ENCODE data around the gene PTF1A. TPM values are rescaled to one million over a fixed set of nuclear protein-coding genes. Genes with fewer than 3 reads are reported as not detected.
A peak's percentile ranks its signal among the peaks of the same experiment; 100 is the strongest.

The PTF1A gene
- total and polyA plus RNA-seq, 9 of the 15 experiments (the other 6 are each of a cell fraction or from before 2014, with no cell fraction given): not detected

DNA sequence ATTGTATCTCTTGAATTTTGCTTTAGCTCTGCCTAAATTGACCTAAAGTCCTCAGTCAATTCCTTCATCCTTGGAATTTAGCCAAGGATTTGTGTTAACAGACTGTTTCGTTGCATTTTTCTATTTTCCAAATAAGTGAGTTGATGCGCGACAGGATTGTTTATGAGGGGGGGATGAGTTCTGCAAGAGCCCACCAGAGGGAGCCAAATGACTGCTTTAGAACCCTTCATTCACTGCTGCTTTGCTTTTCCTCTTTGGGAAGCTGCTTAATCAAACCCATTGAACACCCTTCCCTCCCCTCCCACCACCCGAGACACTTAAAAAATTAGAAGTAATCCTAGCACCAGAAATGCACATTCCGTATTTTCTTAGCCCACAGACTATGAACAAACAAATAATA lies 33.7 kb upstream of the PTF1A start (continued):
- TF ChIP-seq, protein P1, sequence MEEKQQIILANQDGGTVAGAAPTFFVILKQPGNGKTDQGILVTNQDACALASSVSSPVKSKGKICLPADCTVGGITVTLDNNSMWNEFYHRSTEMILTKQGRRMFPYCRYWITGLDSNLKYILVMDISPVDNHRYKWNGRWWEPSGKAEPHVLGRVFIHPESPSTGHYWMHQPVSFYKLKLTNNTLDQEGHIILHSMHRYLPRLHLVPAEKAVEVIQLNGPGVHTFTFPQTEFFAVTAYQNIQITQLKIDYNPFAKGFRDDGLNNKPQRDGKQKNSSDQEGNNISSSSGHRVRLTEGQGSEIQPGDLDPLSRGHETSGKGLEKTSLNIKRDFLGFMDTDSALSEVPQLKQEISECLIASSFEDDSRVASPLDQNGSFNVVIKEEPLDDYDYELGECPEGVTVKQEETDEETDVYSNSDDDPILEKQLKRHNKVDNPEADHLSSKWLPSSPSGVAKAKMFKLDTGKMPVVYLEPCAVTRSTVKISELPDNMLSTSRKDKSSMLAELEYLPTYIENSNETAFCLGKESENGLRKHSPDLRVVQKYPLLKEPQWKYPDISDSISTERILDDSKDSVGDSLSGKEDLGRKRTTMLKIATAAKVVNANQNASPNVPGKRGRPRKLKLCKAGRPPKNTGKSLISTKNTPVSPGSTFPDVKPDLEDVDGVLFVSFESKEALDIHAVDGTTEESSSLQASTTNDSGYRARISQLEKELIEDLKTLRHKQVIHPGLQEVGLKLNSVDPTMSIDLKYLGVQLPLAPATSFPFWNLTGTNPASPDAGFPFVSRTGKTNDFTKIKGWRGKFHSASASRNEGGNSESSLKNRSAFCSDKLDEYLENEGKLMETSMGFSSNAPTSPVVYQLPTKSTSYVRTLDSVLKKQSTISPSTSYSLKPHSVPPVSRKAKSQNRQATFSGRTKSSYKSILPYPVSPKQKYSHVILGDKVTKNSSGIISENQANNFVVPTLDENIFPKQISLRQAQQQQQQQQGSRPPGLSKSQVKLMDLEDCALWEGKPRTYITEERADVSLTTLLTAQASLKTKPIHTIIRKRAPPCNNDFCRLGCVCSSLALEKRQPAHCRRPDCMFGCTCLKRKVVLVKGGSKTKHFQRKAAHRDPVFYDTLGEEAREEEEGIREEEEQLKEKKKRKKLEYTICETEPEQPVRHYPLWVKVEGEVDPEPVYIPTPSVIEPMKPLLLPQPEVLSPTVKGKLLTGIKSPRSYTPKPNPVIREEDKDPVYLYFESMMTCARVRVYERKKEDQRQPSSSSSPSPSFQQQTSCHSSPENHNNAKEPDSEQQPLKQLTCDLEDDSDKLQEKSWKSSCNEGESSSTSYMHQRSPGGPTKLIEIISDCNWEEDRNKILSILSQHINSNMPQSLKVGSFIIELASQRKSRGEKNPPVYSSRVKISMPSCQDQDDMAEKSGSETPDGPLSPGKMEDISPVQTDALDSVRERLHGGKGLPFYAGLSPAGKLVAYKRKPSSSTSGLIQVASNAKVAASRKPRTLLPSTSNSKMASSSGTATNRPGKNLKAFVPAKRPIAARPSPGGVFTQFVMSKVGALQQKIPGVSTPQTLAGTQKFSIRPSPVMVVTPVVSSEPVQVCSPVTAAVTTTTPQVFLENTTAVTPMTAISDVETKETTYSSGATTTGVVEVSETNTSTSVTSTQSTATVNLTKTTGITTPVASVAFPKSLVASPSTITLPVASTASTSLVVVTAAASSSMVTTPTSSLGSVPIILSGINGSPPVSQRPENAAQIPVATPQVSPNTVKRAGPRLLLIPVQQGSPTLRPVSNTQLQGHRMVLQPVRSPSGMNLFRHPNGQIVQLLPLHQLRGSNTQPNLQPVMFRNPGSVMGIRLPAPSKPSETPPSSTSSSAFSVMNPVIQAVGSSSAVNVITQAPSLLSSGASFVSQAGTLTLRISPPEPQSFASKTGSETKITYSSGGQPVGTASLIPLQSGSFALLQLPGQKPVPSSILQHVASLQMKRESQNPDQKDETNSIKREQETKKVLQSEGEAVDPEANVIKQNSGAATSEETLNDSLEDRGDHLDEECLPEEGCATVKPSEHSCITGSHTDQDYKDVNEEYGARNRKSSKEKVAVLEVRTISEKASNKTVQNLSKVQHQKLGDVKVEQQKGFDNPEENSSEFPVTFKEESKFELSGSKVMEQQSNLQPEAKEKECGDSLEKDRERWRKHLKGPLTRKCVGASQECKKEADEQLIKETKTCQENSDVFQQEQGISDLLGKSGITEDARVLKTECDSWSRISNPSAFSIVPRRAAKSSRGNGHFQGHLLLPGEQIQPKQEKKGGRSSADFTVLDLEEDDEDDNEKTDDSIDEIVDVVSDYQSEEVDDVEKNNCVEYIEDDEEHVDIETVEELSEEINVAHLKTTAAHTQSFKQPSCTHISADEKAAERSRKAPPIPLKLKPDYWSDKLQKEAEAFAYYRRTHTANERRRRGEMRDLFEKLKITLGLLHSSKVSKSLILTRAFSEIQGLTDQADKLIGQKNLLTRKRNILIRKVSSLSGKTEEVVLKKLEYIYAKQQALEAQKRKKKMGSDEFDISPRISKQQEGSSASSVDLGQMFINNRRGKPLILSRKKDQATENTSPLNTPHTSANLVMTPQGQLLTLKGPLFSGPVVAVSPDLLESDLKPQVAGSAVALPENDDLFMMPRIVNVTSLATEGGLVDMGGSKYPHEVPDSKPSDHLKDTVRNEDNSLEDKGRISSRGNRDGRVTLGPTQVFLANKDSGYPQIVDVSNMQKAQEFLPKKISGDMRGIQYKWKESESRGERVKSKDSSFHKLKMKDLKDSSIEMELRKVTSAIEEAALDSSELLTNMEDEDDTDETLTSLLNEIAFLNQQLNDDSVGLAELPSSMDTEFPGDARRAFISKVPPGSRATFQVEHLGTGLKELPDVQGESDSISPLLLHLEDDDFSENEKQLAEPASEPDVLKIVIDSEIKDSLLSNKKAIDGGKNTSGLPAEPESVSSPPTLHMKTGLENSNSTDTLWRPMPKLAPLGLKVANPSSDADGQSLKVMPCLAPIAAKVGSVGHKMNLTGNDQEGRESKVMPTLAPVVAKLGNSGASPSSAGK (IDR thresholded peaks at IDR 0.05): no peak
- TF ChIP-seq CBX8 (IDR thresholded peaks at IDR 0.05; ENCODE audit: borderline replicate concordance, extremely low read depth, low read depth, low read length, poor library complexity, severe bottlenecking): no peak
- TF ChIP-seq, protein P2, sequence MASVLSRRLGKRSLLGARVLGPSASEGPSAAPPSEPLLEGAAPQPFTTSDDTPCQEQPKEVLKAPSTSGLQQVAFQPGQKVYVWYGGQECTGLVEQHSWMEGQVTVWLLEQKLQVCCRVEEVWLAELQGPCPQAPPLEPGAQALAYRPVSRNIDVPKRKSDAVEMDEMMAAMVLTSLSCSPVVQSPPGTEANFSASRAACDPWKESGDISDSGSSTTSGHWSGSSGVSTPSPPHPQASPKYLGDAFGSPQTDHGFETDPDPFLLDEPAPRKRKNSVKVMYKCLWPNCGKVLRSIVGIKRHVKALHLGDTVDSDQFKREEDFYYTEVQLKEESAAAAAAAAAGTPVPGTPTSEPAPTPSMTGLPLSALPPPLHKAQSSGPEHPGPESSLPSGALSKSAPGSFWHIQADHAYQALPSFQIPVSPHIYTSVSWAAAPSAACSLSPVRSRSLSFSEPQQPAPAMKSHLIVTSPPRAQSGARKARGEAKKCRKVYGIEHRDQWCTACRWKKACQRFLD (CRISPR knock-in tag; IDR thresholded peaks at IDR 0.05): no peak
- TF ChIP-seq, protein P3, sequence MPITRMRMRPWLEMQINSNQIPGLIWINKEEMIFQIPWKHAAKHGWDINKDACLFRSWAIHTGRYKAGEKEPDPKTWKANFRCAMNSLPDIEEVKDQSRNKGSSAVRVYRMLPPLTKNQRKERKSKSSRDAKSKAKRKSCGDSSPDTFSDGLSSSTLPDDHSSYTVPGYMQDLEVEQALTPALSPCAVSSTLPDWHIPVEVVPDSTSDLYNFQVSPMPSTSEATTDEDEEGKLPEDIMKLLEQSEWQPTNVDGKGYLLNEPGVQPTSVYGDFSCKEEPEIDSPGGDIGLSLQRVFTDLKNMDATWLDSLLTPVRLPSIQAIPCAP (CRISPR knock-in tag; IDR thresholded peaks at IDR 0.05; ENCODE audit: borderline replicate concordance): no peak
- TF ChIP-seq, protein P4, sequence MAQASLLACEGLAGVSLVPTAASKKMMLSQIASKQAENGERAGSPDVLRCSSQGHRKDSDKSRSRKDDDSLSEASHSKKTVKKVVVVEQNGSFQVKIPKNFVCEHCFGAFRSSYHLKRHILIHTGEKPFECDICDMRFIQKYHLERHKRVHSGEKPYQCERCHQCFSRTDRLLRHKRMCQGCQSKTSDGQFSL (CRISPR knock-in tag; IDR thresholded peaks at IDR 0.05): peak; percentile 96
- TF ChIP-seq, protein P4 (tag; IDR thresholded peaks at IDR 0.05): peak in 1 of 2 experiments; percentile 93; a peak in 2 of 4 replicates
- TF ChIP-seq ARID2 (IDR thresholded peaks at IDR 0.05): 0 out of 2 replicates have a peak, but pooled peaks have one; percentile 25
- TF ChIP-seq STAG1 (CRISPR knock-in tag; IDR thresholded peaks at IDR 0.05; ENCODE audit: borderline replicate concordance): peak; percentile 56; the same call in 1 of the 2 replicates
- TF ChIP-seq RBM39 (optimal IDR thresholded peaks at IDR 0.05; ENCODE audit: low read depth, low read length): no peak
- TF ChIP-seq, protein P5, sequence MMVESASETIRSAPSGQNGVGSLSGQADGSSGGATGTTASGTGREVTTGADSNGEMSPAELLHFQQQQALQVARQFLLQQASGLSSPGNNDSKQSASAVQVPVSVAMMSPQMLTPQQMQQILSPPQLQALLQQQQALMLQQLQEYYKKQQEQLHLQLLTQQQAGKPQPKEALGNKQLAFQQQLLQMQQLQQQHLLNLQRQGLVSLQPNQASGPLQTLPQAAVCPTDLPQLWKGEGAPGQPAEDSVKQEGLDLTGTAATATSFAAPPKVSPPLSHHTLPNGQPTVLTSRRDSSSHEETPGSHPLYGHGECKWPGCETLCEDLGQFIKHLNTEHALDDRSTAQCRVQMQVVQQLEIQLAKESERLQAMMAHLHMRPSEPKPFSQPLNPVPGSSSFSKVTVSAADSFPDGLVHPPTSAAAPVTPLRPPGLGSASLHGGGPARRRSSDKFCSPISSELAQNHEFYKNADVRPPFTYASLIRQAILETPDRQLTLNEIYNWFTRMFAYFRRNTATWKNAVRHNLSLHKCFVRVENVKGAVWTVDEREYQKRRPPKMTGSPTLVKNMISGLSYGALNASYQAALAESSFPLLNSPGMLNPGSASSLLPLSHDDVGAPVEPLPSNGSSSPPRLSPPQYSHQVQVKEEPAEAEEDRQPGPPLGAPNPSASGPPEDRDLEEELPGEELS (CRISPR knock-in tag; IDR thresholded peaks at IDR 0.05; ENCODE audit: borderline replicate concordance): no peak
